Fibroblast of lung (primary cell): ENCODE results near the gene ALX3.

Experiments
- CTCF ChIP-seq, 2 donors: IDR thresholded peaks in 1 of 2; conservative IDR thresholded peaks in 1 of 2; 1 replicate in 1 of 2; 2 replicates in 1 of 2; pipeline ENCODE4 v1.5.1; 2011 to 2012; ENCODE audit warnings: low read length in 2 of 2, control low read depth in 1 of 2, inconsistent platforms in 1 of 2, low read depth in 1 of 2, mild to moderate bottlenecking in 1 of 2
- EZH2 ChIP-seq: IDR thresholded peaks from 2 replicates; pipeline ENCODE4 v1.5.1; 2012; ENCODE audit warnings: low read length, control low read depth, mild to moderate bottlenecking; ENCODE audit errors: missing control alignments

- no peak for TF ChIP-seq CTCF (conservative IDR thresholded peaks at IDR 0.05 in 1 of 2, IDR thresholded peaks at IDR 0.05 in 1 of 2; ENCODE audit: low read depth in 1 of 2, low read length in 2 of 2)
- no peak for TF ChIP-seq EZH2
Observed at GRCh38 chr1:110112656-110113055, 42.2 kb upstream of the ALX3 start.
